Activated T-helper 9 cell treated with anti-CD3 and anti-CD28 coated beads, Interleukin-2, amount 50 U/mL, for 16 hours (primary cell): ENCODE data around the gene SPTSSA.
"Not testable (repeated sequence)": the region's sequence is repeated elsewhere in the genome, so short reads cannot be mapped to it uniquely, and the experiment has no call there.

Experiments used
- DNase-seq: peaks from one replicate; pipeline ENCODE4 v3.0.0-alpha.2; 2020; ENCODE audit warnings: low read depth

Gene SPTSSA

DNA sequence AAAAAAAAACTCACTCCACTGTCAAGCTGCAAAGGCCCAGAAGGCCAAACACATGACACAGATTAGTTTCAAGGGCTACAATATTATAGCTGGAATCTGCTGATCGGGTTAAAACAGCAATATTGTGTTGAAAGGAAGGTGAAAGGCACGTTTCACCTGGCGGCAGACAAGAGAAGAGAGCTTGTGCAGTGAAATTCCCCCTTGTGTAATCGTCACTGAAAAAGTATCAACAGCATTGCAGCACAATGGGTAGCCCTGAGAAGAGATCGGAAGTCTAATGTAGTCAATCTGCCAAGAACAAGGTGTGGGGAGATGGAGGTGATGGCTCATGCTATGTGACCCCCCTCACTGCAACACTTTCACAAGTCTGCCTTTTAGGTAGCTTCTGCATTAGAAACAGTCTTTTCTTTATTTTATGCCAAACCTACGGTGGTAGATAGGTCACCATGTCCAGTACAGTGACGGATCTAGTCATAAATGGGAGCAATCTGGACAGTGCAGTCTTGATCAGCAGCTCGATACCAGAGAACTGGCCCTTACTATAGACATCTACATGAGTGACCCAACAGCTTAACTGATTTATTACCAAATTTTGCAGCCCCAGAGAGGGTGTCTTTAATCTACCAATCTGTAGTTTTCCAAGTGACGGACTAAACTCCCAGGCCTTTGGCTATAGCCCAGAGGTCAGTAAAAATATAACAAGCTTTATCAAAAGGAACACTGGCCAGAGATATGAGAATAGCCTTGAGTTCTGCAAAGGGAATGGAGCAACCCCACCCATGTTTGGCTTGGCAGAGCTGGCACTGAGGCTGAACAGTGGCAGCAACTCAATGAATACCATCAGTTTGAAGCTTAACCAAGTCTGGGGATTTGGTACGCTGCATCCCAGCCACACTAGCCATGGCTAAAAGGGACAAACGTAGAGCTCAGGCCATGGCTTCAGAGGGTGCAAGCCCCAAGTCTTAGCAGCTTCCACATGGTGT lies 35.4 kb downstream of the SPTSSA start:
- no peak for DNase-seq

DNA sequence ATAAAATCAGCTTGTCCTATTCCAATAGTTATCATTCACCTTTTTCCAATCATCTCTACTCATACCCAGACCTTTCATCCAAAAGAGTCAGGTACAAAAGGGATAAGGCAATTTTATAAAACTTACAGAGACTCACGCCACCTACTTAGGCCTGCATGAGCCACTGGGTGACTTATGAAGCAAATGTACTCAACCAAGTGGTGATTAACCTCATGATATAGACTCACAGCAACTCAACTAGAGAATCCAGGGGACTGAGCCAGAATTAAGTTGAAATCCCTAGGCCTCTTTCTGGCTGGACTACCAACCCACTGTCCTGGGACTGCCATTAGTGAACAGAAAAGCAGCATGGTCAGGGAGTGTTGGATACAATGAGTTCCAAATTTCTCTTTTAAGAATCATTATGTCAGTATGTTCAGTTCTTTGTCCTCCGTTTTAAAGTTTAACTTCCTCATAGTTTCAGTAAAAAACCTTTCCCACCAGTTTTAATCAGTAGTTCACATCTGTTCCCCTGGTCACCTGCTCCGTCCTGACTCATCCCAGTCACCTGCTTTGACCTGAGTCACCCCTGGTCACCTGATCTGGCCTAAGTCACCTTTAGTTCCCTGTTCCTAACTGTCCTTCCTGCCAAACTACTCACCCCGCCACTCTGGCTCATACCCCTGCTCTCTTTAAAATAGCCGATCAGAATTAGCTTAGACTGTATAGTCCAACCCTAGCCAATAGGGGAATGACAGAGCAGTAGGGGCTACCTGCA lies 36.8 kb downstream of the SPTSSA start:
- no peak for DNase-seq

DNA sequence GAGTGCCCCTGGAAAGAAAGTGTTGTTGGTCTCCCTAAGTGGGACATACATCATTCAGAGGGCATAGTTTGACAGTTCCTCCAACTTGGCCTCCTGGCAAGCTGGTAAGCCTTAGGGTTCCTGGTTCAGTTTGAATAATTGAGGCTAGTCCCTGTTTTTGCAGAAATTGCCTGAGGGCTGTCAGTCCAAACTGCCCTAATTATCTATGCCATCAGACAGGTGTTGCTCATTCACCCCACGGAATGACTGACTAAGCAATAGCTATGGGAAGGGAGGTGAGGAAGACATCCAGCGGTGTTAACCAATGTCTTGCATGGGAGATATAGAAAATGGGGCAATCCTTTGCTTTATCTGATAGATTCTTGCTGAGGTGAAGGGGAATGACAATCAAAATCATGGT lies 37.6 kb downstream of the SPTSSA start:
- DNase-seq, result no peak

DNA sequence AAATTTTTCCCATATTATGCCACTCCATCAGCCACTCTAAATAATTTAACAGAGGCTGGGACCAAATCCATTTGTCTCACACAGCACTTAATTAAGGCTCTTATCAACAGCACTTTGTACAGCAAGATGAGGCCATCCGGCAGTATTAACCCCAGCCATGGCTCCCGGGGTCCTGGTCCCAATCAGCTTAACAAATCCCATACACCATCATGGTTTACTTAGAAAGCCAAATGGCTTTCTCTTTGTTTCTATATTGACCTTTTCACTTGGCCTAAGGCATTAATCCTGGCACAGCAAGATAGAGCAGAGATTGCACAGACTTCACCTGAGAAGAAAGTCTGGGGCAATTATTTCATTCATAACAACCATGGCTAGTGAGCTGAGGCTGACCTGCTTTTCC lies 38.6 kb downstream of the SPTSSA start:
- DNase-seq, result no peak

DNA sequence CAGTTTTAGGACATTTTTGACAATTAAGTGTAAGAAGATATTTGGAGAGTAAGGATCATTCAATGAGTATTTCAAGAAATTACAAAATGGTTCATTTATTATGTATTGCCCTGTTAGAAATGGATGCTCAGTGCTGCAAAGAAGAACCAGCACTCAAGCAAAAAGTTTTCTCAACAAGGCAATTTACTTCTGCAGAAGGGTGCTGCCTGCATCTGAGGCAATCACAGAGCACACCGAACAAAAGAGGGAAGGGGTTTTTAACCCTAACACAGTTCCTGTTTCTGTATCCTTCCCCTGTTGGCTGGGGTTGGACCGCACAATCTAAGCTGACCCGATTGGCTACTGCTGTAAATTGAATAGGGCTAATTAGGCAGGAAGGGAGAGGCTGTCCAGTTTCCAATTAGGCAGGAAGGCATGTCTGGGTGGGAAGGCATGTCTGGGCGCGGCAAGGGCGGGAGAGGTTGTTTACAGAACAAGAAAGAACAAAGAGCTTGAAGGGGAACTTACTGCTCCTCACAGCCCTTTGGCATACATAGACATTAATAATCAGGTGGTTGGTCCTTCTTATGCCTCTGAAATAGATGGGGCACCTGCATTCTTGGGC lies 41.4 kb downstream of the SPTSSA start:
- no peak for DNase-seq

DNA sequence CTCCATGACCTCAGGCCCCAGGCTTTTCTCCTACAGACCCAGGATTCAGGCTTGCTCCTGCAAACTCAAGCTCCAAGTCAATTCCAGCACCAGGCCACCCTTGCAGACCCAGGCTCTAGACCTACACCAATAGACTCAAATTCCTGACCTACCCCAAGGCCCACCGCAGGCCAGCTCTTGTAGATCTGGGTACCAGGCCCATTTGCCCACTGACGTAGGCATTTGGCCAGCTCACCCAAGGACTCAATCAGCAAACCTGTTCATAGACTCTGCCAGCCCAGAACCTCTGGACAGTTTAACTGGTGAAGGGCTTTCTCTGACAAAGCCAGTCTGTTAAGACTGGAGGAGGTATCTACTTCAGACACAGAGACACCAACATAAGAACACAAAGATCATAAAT lies 52.3 kb downstream of the SPTSSA start:
- DNase-seq, result no peak

DNA sequence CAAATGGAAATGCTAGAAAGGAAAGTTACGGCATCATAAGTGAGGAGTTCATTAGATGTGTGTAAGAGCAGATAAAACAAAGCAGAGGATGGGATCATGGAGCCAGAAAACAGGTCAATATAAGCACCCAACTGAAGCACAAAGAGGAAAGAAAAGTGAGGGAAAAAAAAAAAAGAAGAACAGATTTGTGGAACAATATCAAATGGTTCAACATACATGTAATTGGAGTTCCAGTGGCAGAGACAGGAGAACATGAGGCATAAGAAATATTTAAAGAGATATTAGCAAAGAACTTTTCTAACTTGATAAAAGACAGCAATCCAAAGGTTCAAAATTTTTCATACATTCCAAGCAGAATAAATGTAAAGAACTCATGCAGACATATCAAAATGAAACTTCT lies 54.1 kb downstream of the SPTSSA start:
- no peak for DNase-seq

DNA sequence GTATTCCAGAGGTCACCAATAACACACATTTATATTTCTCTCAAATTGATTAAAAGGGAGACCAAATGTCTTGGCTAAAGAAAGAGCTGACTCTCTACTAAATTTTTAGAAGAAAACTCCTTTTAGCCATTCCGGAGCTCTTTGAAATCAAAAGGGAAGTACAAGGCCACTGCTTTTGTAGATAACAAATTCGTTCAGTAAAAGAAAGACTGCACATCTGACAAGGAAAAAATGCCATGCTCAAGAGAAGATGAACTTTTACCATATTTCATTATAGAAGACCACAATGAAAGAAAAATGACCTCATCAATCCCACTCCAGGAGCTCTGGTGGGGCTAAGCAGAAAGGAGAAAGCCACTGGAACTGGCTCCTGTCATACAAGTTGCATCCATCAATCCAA lies 57.6 kb downstream of the SPTSSA start:
- no peak for DNase-seq

DNA sequence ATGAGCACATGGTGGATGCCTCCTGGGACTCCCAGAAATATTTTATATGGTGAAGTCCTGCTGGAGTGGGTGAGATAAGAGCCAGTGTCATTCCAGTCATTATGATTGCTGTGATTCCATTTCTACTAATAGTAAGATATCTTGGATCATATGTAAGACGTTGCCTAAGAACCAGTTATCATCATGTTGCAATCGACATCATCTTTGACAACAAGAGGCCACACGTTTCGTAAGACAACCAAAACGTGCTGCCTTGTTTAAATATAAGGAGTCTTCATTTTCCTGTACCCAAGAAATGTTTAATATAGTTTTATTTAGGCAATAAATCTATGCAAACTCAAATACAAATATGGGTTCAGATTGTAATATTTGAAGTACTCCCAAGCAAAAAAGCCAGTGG lies 58.4 kb downstream of the SPTSSA start:
- no peak for DNase-seq

DNA sequence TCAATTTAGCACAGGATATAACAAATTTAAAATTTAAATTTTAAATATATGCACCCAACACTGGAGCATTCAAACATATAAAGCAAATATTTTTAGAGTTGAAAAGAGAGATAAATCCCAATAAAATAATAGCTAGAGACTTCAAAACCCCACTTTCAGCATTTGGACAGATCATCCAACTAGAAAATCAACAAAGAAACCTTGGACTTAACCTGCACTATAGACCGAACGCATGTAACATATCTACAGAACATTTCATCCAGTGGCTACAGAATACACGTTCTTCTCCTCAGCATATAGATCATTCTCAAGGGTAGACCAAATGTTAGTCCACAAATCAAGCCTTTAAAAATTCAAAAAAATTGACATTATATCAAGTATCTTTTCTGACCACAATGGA lies 64.0 kb downstream of the SPTSSA start:
- DNase-seq, result no peak

DNA sequence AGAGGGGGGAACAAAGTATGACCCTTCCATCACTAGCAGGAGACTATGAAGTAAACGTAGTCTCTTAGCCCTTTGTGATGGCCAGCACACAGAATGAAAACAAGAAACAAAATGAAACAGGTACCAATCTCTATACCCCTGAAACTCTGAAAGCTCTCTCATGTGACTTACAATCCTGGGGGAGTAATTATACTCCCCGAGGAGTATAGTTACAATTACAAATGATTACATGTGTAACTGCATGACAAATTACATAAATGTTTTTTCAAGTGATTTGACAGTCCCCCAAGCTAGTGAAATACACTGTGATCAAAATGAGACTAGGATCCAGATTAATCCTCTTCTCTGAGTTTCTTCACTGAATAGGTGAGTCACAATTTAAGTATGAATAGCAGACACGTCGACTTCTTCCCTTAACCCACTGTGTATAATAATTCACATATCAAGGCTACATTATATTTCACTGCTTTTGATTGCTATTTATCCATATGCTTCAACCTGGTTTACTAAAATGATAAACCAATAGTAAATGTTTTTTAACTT lies 74.0 kb downstream of the SPTSSA start:
- DNase-seq, result no peak

DNA sequence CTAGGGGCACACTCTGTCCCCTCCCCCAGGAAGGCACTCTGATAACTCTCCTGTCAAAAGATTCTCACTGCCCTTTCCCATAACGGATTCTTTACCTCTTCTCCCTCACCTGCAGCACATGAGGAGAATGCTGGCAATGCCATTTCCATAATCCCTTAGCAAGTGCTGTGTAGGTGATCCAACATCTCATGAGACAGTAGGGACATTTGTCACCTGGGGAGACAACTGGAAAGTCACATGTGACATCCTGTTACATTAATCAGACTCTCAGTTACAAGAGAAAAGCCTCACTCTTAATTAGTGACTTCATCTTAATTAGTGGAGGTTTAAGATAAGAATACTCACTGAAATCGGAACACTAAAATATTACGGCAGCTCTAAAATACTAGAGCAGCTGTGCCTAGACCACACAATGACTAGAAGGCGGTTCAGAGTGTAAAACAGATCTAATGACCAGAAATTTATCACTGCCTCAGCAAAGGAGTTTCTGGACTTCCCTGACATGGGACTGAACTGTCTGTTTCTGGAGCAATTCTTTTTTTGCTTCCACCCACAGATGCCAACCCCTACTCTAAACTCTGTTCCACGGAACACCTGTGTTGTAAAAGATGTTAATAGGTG lies 75.1 kb downstream of the SPTSSA start:
- DNase-seq, result no peak

DNA sequence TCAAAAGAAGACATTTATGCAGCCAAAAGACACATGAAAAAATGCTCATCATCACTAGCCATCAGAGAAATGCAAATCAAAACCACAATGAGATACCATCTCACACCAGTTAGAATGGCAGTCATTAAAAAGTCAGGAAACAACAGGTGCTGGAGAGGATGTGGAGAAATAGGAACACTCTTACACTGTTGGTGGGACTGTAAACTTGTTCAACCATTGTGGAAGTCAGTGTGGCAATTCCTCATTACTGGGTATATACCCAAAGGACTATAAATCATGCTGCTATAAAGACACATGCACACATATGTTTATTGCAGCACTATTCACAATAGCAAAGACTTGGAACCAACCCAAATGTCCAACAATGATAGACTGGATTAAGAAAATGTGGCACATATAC lies 76.2 kb downstream of the SPTSSA start:
- not testable (repeated sequence) for DNase-seq

DNA sequence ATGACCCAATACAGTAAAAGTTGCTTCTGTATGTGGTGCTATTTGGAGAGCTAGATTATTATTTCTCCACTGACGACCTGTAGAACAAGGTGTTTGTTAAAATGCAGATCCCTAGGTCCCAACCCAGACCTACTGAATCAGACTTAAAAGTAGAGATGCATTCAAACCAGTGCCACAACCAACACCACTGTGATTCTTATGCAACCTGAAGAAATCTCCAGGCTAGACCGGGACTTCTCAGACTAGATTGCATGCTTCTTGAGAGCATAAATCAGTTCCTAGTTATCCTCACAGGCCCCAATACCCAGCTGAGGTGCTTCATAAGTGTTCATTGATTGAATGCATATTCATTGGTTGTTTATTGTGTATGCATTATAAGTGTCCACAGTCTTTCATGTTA lies 78.2 kb downstream of the SPTSSA start:
- no peak for DNase-seq
